HG03064 (cell line): ENCODE results near the gene NUP160.
"Not testable (repeated sequence)": the region's sequence is repeated elsewhere in the genome, so short reads cannot be mapped to it uniquely, and the experiment has no call there.

Experiments used
- ATAC-seq: cut with Tn5 transposase; IDR thresholded peaks from one replicate; pipeline ENCODE4 v1.9.1; 2021; ENCODE audit warnings: low read depth; ENCODE audit not compliant: unreplicated experiment

Gene NUP160

DNA sequence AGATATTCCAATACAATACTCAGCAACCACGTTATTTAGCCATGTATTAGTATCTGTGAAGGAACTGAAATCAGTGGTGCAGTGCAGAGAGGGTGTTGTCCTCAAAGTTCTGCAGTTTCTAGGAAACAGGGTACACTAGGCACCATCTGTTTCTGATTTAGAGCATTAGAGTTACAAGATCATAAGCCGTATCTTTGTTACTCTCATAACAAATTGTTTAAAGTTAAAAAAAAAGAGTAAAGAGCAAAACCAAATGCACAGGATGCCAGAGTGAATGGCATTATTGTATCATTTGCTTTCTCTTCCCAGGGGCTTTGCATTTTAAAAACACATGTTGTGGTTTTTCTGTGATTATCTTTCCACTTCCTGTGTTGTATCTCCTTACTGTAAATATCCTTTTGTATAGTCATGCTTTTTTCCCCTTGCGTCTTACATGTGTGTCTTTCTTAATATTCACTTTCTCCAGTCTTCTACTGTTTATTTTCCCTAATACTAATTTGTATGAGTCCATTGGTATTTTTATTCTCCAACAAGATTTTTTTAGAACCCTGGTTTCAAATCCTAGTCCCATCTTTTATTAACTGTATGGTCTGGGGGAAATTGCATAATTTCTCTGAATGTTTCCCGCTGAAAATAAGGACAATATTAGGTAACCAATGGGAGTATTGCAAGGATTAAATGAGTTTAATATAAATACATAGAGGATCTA is 15.2 kb upstream of the NUP160 start:
- ATAC-seq, result no peak

DNA sequence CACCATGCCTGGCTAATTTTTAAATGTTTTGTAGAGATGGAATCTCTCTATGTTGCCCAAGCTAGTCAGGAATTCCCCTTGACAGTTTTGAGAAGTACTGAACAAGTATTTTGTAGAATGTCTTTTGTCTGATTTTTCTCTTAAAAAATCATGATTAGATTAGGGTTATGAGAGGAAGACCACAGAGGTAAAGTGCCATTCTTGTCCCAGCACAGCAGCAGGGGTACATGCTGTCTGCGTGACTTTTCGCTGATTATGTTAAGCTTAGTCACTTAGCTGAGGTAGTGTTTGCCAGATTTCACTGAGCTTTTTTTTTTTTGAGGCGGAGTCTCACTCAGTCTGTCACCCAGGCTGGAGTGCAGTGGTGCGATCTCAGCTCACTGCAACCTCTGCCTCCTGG is 13.6 kb upstream of the NUP160 start:
- no peak for ATAC-seq

DNA sequence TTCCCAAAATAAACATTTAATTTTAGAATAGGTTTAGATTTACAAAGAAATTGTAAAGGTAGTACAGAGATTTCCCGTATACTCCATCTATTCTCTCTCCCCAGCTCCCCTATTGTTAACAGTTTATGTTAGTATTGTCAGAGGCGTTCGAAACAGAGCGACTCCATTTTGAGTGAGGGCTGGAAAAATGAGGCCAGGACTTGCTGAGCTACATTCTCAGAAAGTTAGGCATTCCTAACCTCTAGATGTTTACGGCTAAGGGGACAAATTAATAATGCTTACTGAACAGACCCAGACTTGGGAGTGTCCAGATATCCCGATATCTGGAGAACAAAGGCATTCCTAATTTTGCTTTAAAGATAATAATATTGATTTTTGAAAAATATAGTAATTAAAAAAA is 12.4 kb upstream of the NUP160 start:
- no peak for ATAC-seq

DNA sequence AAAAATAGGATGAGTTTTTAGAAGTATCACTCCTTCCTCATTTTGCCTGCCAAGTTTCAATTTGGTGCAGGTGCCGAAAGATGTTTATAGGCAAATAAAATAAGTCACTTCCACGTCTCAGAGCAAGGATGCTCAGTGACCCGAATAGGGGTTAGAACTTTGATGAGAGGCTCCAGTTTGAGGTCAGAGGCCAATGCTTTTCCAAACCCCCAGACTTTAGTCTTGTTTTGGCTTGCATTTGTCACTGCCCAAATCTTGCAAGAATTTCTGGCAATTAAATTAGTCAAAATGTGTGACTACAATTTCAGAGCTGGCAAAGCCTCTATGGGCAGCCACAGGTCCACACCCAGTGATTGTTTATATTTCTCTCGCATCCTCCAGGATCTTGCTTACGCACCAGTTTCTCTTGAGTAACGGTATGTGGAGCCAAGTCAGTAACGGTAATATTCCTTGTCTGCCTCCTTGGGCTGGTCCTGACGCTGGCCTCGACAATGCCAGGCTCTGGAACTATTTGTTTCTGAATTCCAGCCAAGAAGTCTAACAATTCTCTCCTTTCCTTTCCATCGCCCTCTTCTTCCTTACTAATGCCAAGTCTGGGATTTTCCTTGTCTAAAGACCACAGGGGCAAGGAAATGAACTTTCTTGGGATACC is 9.9 kb upstream of the NUP160 start:
- no peak for ATAC-seq

DNA sequence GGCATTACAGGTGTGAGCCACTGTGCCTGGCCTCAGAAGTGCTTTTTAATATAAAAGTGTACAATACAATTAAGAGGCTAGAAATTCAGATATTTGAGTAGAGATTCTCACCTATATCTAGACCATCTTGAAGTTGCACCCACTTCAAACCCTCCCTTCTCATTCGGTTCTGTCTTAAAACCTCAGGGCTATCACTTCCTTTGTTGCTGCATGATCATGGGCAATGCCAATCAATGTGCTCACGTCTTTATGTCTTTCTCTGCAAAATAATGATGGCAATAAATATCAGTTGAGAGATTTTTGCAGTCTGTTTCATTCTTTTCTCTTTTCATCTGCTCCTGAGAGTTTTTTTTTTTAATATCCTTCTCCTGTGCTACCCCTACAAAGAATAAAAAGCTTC is 9.3 kb upstream of the NUP160 start:
- ATAC-seq, result no peak

DNA sequence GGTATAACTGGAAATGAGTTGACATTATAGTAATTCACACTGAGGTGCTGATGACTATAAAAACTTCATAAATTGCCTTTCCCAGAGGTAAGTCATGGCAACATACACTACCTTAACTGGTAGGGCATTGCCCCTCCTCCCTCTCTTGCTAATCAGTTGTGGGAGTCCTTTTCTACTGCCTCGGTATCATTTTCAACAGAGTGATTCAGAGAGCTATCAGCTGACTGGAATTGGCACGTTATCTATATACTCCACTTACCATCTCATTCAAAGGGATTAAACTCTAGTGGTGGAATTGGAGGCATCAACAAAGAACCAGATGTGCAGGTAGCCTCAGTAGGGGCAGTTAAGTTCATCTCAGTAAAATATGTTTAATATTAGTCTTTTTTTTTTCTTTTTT is 8.0 kb upstream of the NUP160 start:
- no peak for ATAC-seq

DNA sequence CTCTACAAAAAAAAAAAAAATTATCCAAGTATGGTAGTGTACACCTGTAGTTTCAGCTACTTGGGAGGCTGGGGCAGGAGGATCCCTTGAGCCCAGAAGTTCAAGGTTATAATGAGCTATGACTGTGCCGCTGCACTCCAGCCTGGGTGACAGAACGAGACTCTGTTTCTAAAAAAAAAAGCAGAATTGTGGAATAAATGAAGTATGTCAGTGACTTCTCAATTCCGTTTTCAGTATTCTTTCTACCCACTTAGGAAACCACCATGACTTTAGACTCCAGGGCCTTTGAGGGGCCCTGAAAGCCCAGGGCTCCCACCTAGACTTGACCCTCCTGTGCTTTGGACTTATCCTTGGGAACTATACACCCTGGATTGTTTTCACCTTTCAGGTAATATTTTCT is 6.5 kb upstream of the NUP160 start:
- ATAC-seq, result no peak

DNA sequence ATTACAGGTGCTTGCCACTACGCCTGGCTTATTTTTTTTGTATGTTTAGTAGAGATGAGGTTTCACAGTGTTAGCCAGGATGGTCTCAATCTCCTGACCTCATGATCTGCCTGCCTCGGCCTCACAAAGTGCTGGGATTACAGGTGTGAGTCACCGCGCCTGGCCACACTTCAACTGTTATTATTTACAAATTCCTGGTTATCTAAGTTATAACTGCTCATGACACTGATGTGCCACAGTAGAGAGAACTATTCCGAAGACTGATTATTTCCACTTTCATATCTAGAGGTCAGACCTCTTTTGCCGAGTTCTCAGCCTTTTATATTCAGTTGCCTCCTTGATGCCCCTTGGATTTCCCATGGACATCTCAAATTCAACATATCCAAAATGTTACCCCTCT is 3.9 kb upstream of the NUP160 start:
- ATAC-seq, result no peak

DNA sequence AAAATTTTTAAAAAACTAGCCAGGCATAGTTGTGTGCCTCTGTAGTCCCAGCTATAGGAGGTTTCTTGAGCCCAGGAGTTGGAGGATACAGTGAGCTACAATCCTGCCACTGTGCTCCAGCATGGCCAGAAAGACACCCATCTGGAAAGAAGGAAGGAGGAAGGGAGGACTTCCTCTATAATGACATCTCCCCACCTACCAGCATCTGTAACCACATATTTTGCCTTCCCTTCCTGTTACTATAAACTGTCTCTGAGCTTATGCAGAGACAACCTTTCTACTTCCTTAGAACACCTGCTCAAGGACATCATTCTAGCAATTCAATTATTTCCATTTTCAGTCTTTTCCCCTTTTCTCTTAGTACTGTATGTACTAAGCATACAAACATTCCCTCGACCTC is 2.2 kb upstream of the NUP160 start:
- ATAC-seq, result no peak

DNA sequence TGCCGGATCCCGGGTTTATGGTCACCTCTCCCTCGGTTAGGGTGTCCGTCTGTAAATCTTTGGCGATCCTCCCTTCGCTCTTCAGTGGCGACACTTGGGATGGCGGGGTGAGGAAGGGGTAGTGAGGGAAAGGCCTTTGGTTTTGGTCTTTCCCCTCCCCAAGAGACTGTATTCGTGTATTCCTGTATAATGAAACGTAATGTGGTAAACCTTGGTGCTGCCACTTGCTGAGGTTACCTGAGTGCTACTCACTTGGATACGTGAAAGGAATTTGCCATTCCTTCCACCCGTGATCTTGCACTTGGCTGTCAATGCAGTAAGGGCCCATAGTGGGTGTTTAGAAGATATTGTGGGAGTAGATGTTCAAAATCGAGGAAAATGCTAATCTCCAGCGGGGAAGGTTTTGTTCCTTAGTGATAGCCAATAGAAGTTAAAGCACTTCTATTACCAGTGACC is 578 bp upstream of the NUP160 start:
- peak; percentile 8 for ATAC-seq

DNA sequence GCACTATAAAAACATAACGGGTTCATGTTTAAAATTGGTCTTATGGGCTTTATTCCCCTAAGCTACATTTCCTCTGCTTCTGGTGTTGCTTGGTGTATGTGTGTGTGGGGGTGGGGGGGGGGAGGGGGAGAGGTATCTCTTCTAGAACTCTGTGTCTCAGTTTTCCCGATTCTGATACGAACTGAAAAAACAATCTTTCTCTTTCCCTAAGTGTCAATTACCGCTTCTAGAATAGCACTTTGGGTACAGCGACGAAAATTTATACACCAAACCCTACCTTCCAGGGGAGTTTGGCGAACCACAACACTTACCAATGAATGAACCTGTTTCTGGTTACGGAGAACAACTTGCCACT is 636 bp downstream of the NUP160 start:
- no peak for ATAC-seq

DNA sequence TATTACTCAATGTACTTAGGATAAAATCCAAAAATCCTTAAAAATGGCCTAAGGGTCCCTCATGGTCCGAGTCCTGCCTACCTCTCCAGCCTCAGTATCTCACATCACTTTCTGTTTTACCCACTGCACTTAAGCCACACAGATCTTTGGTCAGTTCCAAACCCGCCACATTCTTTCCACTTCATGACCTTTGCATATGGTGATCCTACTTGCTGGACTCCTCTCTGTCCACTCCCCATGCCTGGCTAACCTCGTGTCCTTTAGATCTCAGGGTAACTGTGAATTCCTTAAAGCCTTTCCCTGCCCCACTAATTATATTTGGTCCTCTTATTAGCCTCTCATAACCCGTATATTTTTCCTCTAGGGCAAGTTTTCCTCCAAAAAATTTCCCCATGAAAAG is 1.2 kb downstream of the NUP160 start:
- ATAC-seq, result no peak

DNA sequence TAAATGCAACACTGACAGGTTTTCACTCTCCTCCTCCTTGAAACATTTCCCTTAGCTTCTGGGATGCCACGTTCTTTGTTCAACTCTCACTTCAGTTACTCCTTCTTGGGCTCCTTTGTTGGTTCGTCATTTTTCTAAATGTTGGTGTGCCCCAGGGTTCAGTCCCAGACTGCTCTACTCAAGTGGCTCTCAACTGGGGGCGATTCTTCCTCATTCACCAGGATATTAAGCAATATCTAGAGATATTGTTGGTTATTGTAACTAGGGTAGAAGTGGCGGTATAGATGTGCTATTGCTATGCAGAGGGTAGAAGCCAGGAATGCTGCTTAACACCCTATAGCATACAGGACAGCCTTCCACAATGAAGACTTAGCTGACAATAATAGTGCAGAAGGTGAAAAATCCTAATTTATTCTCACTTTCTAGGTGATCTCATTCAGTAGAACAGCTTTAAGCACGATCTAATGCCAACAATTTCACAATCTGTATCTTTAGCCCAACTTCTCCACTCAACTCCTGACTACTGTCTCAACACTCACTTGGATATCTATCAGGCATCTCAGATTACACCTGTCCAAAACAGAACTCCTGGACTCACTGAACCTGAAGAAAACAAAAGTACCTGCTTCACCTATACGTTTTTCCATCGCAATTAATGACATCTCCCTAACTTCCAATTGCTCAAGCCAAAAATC is 4.6 kb downstream of the NUP160 start:
- no peak for ATAC-seq

DNA sequence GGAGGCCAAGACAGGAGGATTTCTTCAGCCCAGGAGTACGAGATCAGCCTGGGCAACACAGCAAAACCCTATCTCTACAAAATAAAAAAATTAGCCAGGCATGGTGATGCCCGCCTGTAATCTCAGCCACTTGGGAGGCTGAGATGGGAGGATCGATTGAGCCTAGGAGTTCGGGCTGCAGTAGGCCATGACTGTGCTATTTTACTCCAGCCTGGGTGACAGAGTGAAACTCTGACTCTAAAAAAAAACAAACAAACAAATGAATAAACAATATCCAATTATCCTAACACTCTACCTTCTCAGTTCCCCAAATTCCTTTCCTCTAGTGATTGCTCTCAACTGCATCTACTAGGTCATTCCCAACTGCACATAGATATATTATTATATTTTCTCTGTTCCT is 5.4 kb downstream of the NUP160 start:
- ATAC-seq, result no peak

DNA sequence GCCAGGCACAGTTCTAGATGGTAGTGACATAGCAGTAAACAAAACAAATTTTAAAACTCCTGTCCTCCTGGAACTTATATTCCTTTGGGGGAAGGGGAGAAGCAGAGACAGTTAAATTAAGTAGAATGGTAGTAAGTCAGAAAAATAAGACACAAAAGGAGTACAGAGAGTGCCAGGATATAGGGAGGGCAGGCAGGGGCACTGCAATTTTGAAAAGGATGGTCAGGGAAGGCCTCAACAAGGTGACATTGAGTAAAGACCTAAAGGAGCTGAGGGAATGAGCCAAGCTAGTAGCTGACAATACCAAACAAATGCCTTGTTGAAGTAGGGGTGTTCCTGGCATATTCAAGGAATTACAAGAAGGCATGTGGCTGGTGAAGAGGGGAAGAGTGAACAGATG is 10.2 kb downstream of the NUP160 start:
- ATAC-seq, result no peak

DNA sequence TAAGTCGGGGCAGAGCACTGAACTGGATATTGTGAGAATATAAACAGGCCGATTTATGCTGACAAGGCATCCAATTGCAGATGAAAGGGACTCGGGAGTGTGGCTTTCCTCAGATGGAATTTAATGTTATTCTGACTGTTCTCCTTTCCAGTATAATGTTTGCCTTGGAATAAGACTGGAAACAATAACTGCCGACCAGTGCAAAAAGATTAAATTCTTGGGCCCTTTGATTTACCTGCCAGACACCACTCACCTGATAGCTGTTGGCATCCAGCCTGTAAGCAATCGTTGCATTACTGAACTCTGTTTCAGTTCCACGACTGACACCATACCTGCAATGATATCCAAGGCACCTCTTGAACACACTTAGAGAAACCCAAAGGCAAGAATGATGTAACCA is 10.9 kb downstream of the NUP160 start:
- ATAC-seq, result no peak

DNA sequence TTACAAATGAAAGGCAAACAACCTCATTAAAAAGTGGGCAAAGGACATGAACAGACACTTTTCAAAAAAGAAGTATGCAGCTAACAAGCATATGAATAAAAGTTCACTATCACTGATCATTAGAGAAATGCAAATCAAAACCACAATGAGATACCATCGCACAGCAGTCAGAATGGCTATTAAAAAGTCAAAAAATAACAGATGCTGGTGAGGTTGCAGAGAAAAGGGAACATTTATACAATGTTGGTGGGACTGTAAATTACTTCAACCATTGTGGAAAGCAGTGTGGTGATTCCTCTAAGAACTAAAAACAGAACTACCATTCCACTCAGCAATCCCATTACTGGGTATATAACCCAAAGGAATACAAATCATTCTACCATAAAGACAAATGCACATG is 18.1 kb downstream of the NUP160 start:
- not testable (repeated sequence) for ATAC-seq

DNA sequence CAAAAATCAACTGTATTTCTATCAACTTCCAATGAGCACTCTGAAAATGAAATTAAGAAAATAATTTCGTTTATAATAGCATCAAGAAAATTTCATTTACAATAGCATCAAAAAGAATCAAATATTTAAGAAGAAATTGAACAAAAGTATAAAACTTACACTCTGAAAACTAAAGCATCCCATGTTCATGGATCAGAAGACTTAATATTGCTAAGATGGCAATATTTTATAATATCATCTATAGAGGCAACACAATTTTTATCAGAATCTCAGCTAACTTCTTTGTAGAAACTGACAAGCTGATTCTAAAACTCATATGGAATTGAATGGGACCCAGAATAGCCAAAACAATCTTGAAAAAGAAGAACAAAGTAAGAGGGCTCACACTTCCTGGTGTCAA is 19.9 kb downstream of the NUP160 start:
- no peak for ATAC-seq

DNA sequence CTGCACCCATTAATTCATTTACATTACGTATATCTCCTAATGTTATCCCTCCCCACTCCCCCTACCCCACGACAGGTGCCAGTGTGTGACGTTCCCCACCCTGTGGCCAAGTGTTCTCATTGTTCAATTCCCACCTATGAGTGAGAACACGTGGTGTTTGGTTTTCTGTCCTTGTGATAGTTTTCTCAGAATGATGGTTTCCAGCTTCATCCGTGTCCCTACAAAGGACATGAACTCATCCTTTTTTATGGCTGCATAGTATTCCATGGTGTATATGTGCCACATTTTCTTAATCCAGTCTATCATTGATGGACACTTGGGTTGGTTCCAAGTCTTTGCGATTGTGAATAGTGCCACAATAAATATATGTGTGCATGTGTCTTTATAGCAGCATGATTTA is 25.5 kb downstream of the NUP160 start:
- not testable (repeated sequence) for ATAC-seq

DNA sequence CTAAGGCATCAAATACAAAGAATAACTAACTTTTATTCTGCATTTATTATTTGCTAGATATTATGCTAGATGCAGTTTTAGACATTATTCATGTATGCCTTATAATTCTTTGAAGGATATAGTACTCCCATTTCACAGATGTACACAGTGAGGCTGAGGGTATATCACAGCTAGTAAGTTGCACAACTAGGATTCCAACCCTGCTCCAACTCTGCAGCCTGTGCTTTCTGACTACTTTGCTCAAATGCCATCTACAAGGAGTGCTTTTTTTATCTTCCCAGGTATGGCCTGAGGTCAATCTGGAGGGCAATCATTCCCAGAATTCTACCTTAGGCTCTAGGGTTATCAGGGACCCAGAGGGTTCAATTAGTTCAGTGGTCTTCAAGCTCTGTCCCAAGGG is 28.4 kb downstream of the NUP160 start:
- ATAC-seq, result no peak

DNA sequence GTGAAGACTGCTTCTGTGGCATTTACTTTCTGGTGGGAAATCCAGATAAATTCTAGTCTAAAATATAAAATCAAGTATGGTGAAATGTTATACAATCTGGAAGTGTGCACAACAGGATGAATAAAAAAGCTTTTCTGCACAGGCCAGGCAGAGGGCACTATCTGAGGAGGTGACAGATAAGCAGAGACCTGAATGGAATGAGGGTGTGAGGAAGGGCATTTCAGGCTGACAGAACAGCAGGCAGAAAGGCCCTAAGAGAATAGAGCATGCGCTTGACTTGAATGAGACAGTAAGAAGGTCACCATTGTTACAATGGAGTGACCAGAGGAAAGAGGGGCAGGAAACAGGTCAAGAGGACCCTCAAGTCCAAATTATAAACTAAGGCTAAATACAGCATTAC is 47.4 kb downstream of the NUP160 start:
- ATAC-seq, result no peak

DNA sequence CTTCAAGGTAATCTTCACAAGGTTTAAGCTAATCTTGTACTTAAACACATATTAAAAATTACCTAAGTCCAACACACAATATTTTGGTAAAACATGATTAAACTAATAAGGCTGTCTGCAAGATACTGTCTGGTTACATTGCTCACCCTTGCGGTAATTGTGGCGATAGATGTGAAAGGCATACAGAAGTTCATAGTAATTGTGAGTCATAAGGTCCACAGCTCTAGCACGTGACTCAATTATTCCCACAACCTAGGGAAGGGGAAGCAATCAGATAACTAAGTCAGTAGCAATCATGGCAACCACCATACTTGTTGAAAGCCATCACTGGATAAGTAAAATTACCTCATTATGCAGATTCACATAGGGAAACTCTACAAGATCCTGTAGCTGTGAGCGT is 50.5 kb downstream of the NUP160 start:
- no peak for ATAC-seq
